Measurements from ENCODE around the gene KLHDC4. TPM values are rescaled to one million over a fixed set of nuclear protein-coding genes. Genes with fewer than 3 reads are reported as not detected.

Gene KLHDC4
- total RNA-seq, 1 donor from 2014 or later = 43.4 TPM

- no peak overlapping the region for H3K4me3 Mint-ChIP-seq (ENCODE audit: unreplicated experiment)
- no peaks in the 10 kb centered on the region for H3K36me3 Mint-ChIP-seq (ENCODE audit: low read depth, unreplicated experiment)
- H3K9me3 Mint-ChIP-seq (ENCODE audit: unreplicated experiment) = no peaks in the 10 kb centered on the region
- no peak for TF ChIP-seq CTCF (IDR thresholded peaks at IDR 0.05; ENCODE audit: unreplicated experiment)
- no peak overlapping the region for H3K27ac Mint-ChIP-seq (ENCODE audit: unreplicated experiment)
- peaks cover 5% of the 10 kb centered on the region for H3K4me1 Mint-ChIP-seq (ENCODE audit: unreplicated experiment)
- peaks cover 14% of the 10 kb centered on the region for H3K27me3 Mint-ChIP-seq (ENCODE audit: unreplicated experiment)
- DNase-seq (ENCODE audit: low spot score) = no peak
Observed at GRCh38 chr16:87679593-87680271, 86.1 kb downstream of the KLHDC4 start.

- no peak overlapping the region for H3K4me3 Mint-ChIP-seq (ENCODE audit: unreplicated experiment)
- H3K27me3 Mint-ChIP-seq (ENCODE audit: unreplicated experiment) = peaks cover 14% of the 10 kb centered on the region
- H3K4me1 Mint-ChIP-seq (ENCODE audit: unreplicated experiment) = peaks cover 5% of the 10 kb centered on the region
- no peak overlapping the region for H3K27ac Mint-ChIP-seq (ENCODE audit: unreplicated experiment)
- DNase-seq (ENCODE audit: low spot score) = no peak
- no peak for TF ChIP-seq CTCF (IDR thresholded peaks at IDR 0.05; ENCODE audit: unreplicated experiment)
- no peaks in the 10 kb centered on the region for H3K36me3 Mint-ChIP-seq (ENCODE audit: low read depth, unreplicated experiment)
- no peaks in the 10 kb centered on the region for H3K9me3 Mint-ChIP-seq (ENCODE audit: unreplicated experiment)
Observed at GRCh38 chr16:87678618-87679017, 87.2 kb downstream of the KLHDC4 start.

- Mint-ChIP-seq H3K27ac (ENCODE audit: unreplicated experiment) (no peak overlapping the region), H3K27me3 (ENCODE audit: unreplicated experiment) (peaks cover 17% of the 10 kb centered on the region), H3K4me1 (ENCODE audit: unreplicated experiment) (peaks cover 5% of the 10 kb centered on the region), H3K36me3 (ENCODE audit: low read depth, unreplicated experiment) (no peaks in the 10 kb centered on the region), H3K4me3 (ENCODE audit: unreplicated experiment) (no peak overlapping the region), H3K9me3 (ENCODE audit: unreplicated experiment) (no peaks in the 10 kb centered on the region)
- no peak for TF ChIP-seq CTCF (IDR thresholded peaks at IDR 0.05; ENCODE audit: unreplicated experiment)
- DNase-seq (ENCODE audit: low spot score) = no peak
Observed at GRCh38 chr16:87677830-87678229, 88.0 kb downstream of the KLHDC4 start.

- Mint-ChIP-seq H3K4me3 (ENCODE audit: unreplicated experiment) (no peak overlapping the region), H3K4me1 (ENCODE audit: unreplicated experiment) (peaks cover 2% of the 10 kb centered on the region), H3K36me3 (ENCODE audit: low read depth, unreplicated experiment) (no peaks in the 10 kb centered on the region), H3K27me3 (ENCODE audit: unreplicated experiment) (peaks cover 9% of the 10 kb centered on the region), H3K27ac (ENCODE audit: unreplicated experiment) (no peak overlapping the region), H3K9me3 (ENCODE audit: unreplicated experiment) (no peaks in the 10 kb centered on the region)
- no peak for TF ChIP-seq CTCF (IDR thresholded peaks at IDR 0.05; ENCODE audit: unreplicated experiment)
- no peak for DNase-seq (ENCODE audit: low spot score)
Observed at GRCh38 chr16:87675111-87675719, 90.6 kb downstream of the KLHDC4 start.

- no peak overlapping the region for H3K27ac Mint-ChIP-seq (ENCODE audit: unreplicated experiment)
- peaks cover 2% of the 10 kb centered on the region for H3K4me1 Mint-ChIP-seq (ENCODE audit: unreplicated experiment)
- DNase-seq (ENCODE audit: low spot score) = no peak
- peaks cover 9% of the 10 kb centered on the region for H3K27me3 Mint-ChIP-seq (ENCODE audit: unreplicated experiment)
- H3K36me3 Mint-ChIP-seq (ENCODE audit: low read depth, unreplicated experiment) = no peaks in the 10 kb centered on the region
- TF ChIP-seq CTCF (IDR thresholded peaks at IDR 0.05; ENCODE audit: unreplicated experiment) = no peak
- no peak overlapping the region for H3K4me3 Mint-ChIP-seq (ENCODE audit: unreplicated experiment)
- no peaks in the 10 kb centered on the region for H3K9me3 Mint-ChIP-seq (ENCODE audit: unreplicated experiment)
Observed at GRCh38 chr16:87674419-87674818, 91.4 kb downstream of the KLHDC4 start.
